PC-9 (cell line): ENCODE measurements around the gene DTNBP1. TPM values are rescaled to one million over a fixed set of nuclear protein-coding genes. Genes with fewer than 3 reads are reported as not detected.

Experiments
- BruUV-seq: library from RNA; stranded (reverse); fragments of 400-500 nt; replicated peaks from 2 replicates; lab custom pipeline; 2021; lab: Mats Ljungman, UMichigan
- CTCF ChIA-PET: fragments of 300-600 bp; sonication (Branson Sonifier 250); formaldehyde crosslinking; loops from one replicate; lab custom pipeline; 2022; ENCODE audit warnings: antibody characterized with exemption; lab: Charles Lee
- POLR2A ChIA-PET: fragments of 300-600 bp; sonication (Branson Sonifier 250); formaldehyde crosslinking; loops from one replicate; lab custom pipeline; 2022; ENCODE audit warnings: antibody characterized with exemption; ENCODE audit not compliant: unreplicated experiment; lab: Charles Lee
- DNase-seq, 2 experiments: peaks; one replicate each; pipeline versions ENCODE4 v3.0.0 to v3.0.0-alpha.2; 2015 to 2022; ENCODE audit warnings: mixed read lengths in 1 of 2
- H2AFZ ChIP-seq: fragments of 200-600 bp; sonication (generic); 2 replicates; pipeline ENCODE4 v1.8.1; 2017; ENCODE audit warnings: antibody characterized with exemption
- H3F3A ChIP-seq: fragments of 200-600 bp; sonication (generic); 2 replicates; pipeline ENCODE4 v1.8.1; 2017; ENCODE audit warnings: antibody characterized with exemption, mild to moderate bottlenecking, low read depth; ENCODE audit not compliant: insufficient read depth
- H3K27ac ChIP-seq: fragments of 200-600 bp; sonication (generic); 2 replicates; pipeline ENCODE4 v1.6.1; 2016; ENCODE audit warnings: mixed run types
- H3K27me3 ChIP-seq: fragments of 200-600 bp; sonication (generic); 2 replicates; pipeline ENCODE4 v1.6.1; 2016; ENCODE audit warnings: low read depth, mixed run types; ENCODE audit not compliant: insufficient read depth
- H3K36me3 ChIP-seq: fragments of 200-600 bp; sonication (generic); 2 replicates; pipeline ENCODE4 v1.6.1; 2016; ENCODE audit warnings: low read depth, mixed run types
- H3K4me1 ChIP-seq: fragments of 200-600 bp; sonication (generic); replicated peaks from 2 replicates; pipeline ENCODE4 v1.6.1; 2016; ENCODE audit warnings: mixed run types; ENCODE audit not compliant: insufficient read depth
- H3K4me2 ChIP-seq: fragments of 200-600 bp; sonication (generic); 2 replicates; pipeline ENCODE4 v1.6.1; 2017; ENCODE audit warnings: mixed run types
- H3K4me3 ChIP-seq: fragments of 200-600 bp; sonication (generic); 2 replicates; pipeline ENCODE4 v1.6.1; 2016; ENCODE audit warnings: mixed run types
- H3K79me2 ChIP-seq: fragments of 200-600 bp; sonication (generic); 2 replicates; pipeline ENCODE4 v1.6.1; 2017; ENCODE audit warnings: low read depth, mixed run types
- H3K9me2 ChIP-seq: fragments of 200-600 bp; sonication (generic); 2 replicates; pipeline ENCODE4 v1.8.1; 2017; ENCODE audit warnings: mild to moderate bottlenecking; ENCODE audit not compliant: insufficient read depth
- H3K9me3 ChIP-seq: fragments of 200-600 bp; sonication (generic); 2 replicates; pipeline ENCODE4 v1.8.1; 2016; ENCODE audit warnings: low read depth; ENCODE audit not compliant: insufficient read depth
- H4K20me1 ChIP-seq: fragments of 200-600 bp; sonication (generic); 2 replicates; pipeline ENCODE4 v1.8.1; 2017; ENCODE audit not compliant: insufficient read depth
- CTCF ChIP-seq: fragments of 200-600 bp; sonication (generic); conservative IDR thresholded peaks from 2 replicates; pipeline ENCODE4 v1.6.1; 2017; ENCODE audit warnings: mixed run types, antibody characterized with exemption, mild to moderate bottlenecking, moderate library complexity
- EZH2 ChIP-seq: fragments of 200-600 bp; sonication (generic); IDR thresholded peaks from 2 replicates; pipeline ENCODE4 v1.8.0; 2017; ENCODE audit warnings: antibody characterized with exemption, low read depth
- intact Hi-C: fragments of 100-400 bp; cut with micrococcal nuclease; formaldehyde crosslinking; loops from one replicate; pipeline ENCODE4 v1.10.0; 2022; ENCODE audit not compliant: unreplicated experiment
- total RNA-seq: library from RNA; stranded (reverse); gene quantifications from 2 replicates; pipeline ENCODE4 v1.2.3, GENCODE V29; 2021

The DTNBP1 gene
- total RNA-seq, 1 experiment from 2014 or later: 9.1 TPM

- no peaks in the 10 kb centered on the region for H3K9me3 ChIP-seq
- H4K20me1 ChIP-seq: no peaks in the 10 kb centered on the region; the same call in 1 of the 2 replicates
- H3K36me3 ChIP-seq: no peaks in the 10 kb centered on the region
- POLR2A ChIA-PET: no interaction called here
- H3K27ac ChIP-seq: no peak overlapping the region
- no peaks in the 10 kb centered on the region for H3F3A ChIP-seq
- no peak overlapping the region for H2AFZ ChIP-seq
- intact Hi-C loops: no loop called here
- TF ChIP-seq CTCF (no peak), EZH2 (no peak)
- no peak for DNase-seq
- no peaks in the 10 kb centered on the region for H3K4me1 ChIP-seq
- no peaks in the 10 kb centered on the region for H3K9me2 ChIP-seq
- BruUV-seq: no TSS peak
- H3K79me2 ChIP-seq: no peaks in the 10 kb centered on the region; the same call in 1 of the 2 replicates
- H3K27me3 ChIP-seq: no peaks in the 10 kb centered on the region
- CTCF ChIA-PET: no interaction called here
- H3K4me2 ChIP-seq: no peak overlapping the region
- H3K4me3 ChIP-seq: no peak overlapping the region
Measured at GRCh38 chr6:15496345-15497131, 166.3 kb downstream of the DTNBP1 start.

GRCh38 chr6:15495375-15495901, 167.4 kb downstream of the DTNBP1 start:
- no peak overlapping the region for H2AFZ ChIP-seq
- intact Hi-C loops: no loop called here
- H4K20me1 ChIP-seq: peaks cover 3% of the 10 kb centered on the region; the same call in 1 of the 2 replicates
- H3K36me3 ChIP-seq: no peaks in the 10 kb centered on the region
- no peak overlapping the region for H3K27ac ChIP-seq
- no peaks in the 10 kb centered on the region for H3K27me3 ChIP-seq
- ChIA-PET CTCF (no interaction called here), POLR2A (no interaction called here)
- DNase-seq: no peak
- no peak overlapping the region for H3K4me2 ChIP-seq
- H3K9me2 ChIP-seq: no peaks in the 10 kb centered on the region
- no peaks in the 10 kb centered on the region for H3K4me1 ChIP-seq
- H3K9me3 ChIP-seq: no peaks in the 10 kb centered on the region
- no peak overlapping the region for H3K4me3 ChIP-seq
- H3F3A ChIP-seq: no peaks in the 10 kb centered on the region
- no peak for TF ChIP-seq CTCF
- no peak for TF ChIP-seq EZH2
- BruUV-seq: no TSS peak
- no peaks in the 10 kb centered on the region; the same call in 1 of the 2 replicates for H3K79me2 ChIP-seq

- ChIA-PET CTCF (no interaction called here), POLR2A (no interaction called here)
- H4K20me1 ChIP-seq: peaks cover 5% of the 10 kb centered on the region; the same call in 1 of the 2 replicates
- no peaks in the 10 kb centered on the region for H3K27me3 ChIP-seq
- no TSS peak for BruUV-seq
- H3K4me2 ChIP-seq: no peak overlapping the region
- no peak overlapping the region for H2AFZ ChIP-seq
- H3K79me2 ChIP-seq: no peaks in the 10 kb centered on the region; the same call in 1 of the 2 replicates
- H3K4me1 ChIP-seq: no peaks in the 10 kb centered on the region
- no peaks in the 10 kb centered on the region for H3K9me2 ChIP-seq
- TF ChIP-seq EZH2 (no peak), CTCF (no peak)
- no peak overlapping the region for H3K4me3 ChIP-seq
- H3F3A ChIP-seq: no peaks in the 10 kb centered on the region
- no peak for DNase-seq
- H3K9me3 ChIP-seq: no peaks in the 10 kb centered on the region
- intact Hi-C loops: no loop called here
- no peak overlapping the region for H3K27ac ChIP-seq
- H3K36me3 ChIP-seq: no peaks in the 10 kb centered on the region
Measured at GRCh38 chr6:15493437-15494168, 169.2 kb downstream of the DTNBP1 start.
